MCF 10A (cell line): ENCODE results near the gene TRIM44. TPM values are rescaled to one million over a fixed set of nuclear protein-coding genes. Genes with fewer than 3 reads are reported as not detected.

ENCODE experiments used
- BruUV-seq: library from RNA; stranded (reverse); fragments of 400-500 nt; replicated peaks from 2 replicates; lab custom pipeline; 2021; lab: Mats Ljungman, UMichigan
- CTCF ChIA-PET: fragments of 300-600 bp; sonication (Branson Sonifier 250); formaldehyde crosslinking; extraction: SDS; loops from one replicate; lab custom pipeline; 2021; ENCODE audit warnings: antibody characterized with exemption, inconsistent platforms; lab: Yijun Ruan, JAX
- POLR2A ChIA-PET: fragments of 300-600, 350-650 bp; sonication (Branson Sonifier 250); formaldehyde crosslinking; extraction: SDS; loops from one replicate; lab custom pipeline; 2020; ENCODE audit warnings: antibody characterized with exemption, inconsistent platforms; lab: Yijun Ruan, JAX
- DNase-seq: peaks from one replicate; pipeline ENCODE4 v3.0.0-alpha.2; 2018; ENCODE audit not compliant: unreplicated experiment
- H3K27ac Mint-ChIP-seq: one replicate; pipeline ENCODE4 v1.8.0; 2022; ENCODE audit warnings: mild to moderate bottlenecking, low read depth, mixed read lengths; ENCODE audit not compliant: unreplicated experiment
- H3K27me3 Mint-ChIP-seq: one replicate; pipeline ENCODE4 v1.8.0; 2022; ENCODE audit warnings: mixed read lengths; ENCODE audit not compliant: insufficient read depth, unreplicated experiment
- H3K36me3 Mint-ChIP-seq: one replicate; pipeline ENCODE4 v1.8.0; 2022; ENCODE audit warnings: mild to moderate bottlenecking, moderate library complexity, mixed read lengths; ENCODE audit not compliant: insufficient read depth, unreplicated experiment
- H3K4me1 Mint-ChIP-seq: one replicate; pipeline ENCODE4 v1.8.0; 2022; ENCODE audit warnings: mixed read lengths; ENCODE audit not compliant: insufficient read depth, unreplicated experiment
- H3K4me3 Mint-ChIP-seq: one replicate; pipeline ENCODE4 v1.8.0; 2022; ENCODE audit warnings: mild to moderate bottlenecking, moderate library complexity, mixed read lengths; ENCODE audit not compliant: unreplicated experiment
- H3K9me3 Mint-ChIP-seq: one replicate; pipeline ENCODE4 v1.8.0; 2022; ENCODE audit warnings: mixed read lengths; ENCODE audit not compliant: unreplicated experiment
- intact Hi-C: fragments of 100-400 bp; cut with micrococcal nuclease; formaldehyde crosslinking; loops from 2 replicates; pipeline ENCODE4 v1.14.1; 2022
- total RNA-seq: library from RNA; stranded (reverse); gene quantifications from 2 replicates; pipeline ENCODE4 v1.2.3, GENCODE V29; 2022
- TF ChIP-seq, protein P1 (sequence below): fragments of 200-600 bp; IDR thresholded peaks from one replicate; pipeline ENCODE4 v1.8.0; 2022; ENCODE audit warnings: antibody characterized with exemption, mild to moderate bottlenecking; ENCODE audit not compliant: unreplicated experiment

TRIM44 gene
- total RNA-seq, 1 experiment from 2014 or later: 103 TPM

DNA sequence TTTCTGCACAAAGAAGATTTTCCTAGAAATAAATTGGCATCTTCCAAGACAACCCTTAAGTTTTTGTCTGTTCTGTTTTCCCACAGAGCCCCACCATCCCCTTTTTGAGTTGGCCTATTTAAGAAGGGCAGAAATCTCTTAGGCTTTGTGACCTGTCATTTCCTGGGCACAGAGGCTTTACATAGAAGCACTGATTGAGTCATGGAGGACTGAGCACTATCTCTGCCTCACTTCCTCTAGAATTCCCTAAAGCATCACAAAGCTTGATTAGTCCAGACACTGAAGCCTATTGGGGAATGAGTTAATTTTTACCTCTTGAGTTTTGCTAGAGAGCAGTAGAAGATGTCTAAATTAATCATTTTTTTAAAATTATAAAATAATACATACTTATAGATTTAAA is 25.4 kb downstream of the TRIM44 start:
- Mint-ChIP-seq H3K27ac (no peak overlapping the region), H3K4me3 (no peak overlapping the region), H3K9me3 (no peaks in the 10 kb centered on the region), H3K36me3 (peaks cover 28% of the 10 kb centered on the region), H3K27me3 (no peaks in the 10 kb centered on the region), H3K4me1 (peaks cover 10% of the 10 kb centered on the region)
- ChIA-PET CTCF (interaction anchor here (0.6 kb wide), 1 partner anchor 21 kb away, joined by 3 read pairs; no protein-coding TSS in a partner anchor), POLR2A (no interaction called here)
- no peak for DNase-seq
- intact Hi-C loops: no loop called here
- BruUV-seq: no TSS peak
- TF ChIP-seq, protein P1, sequence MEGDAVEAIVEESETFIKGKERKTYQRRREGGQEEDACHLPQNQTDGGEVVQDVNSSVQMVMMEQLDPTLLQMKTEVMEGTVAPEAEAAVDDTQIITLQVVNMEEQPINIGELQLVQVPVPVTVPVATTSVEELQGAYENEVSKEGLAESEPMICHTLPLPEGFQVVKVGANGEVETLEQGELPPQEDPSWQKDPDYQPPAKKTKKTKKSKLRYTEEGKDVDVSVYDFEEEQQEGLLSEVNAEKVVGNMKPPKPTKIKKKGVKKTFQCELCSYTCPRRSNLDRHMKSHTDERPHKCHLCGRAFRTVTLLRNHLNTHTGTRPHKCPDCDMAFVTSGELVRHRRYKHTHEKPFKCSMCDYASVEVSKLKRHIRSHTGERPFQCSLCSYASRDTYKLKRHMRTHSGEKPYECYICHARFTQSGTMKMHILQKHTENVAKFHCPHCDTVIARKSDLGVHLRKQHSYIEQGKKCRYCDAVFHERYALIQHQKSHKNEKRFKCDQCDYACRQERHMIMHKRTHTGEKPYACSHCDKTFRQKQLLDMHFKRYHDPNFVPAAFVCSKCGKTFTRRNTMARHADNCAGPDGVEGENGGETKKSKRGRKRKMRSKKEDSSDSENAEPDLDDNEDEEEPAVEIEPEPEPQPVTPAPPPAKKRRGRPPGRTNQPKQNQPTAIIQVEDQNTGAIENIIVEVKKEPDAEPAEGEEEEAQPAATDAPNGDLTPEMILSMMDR: no peak

DNA sequence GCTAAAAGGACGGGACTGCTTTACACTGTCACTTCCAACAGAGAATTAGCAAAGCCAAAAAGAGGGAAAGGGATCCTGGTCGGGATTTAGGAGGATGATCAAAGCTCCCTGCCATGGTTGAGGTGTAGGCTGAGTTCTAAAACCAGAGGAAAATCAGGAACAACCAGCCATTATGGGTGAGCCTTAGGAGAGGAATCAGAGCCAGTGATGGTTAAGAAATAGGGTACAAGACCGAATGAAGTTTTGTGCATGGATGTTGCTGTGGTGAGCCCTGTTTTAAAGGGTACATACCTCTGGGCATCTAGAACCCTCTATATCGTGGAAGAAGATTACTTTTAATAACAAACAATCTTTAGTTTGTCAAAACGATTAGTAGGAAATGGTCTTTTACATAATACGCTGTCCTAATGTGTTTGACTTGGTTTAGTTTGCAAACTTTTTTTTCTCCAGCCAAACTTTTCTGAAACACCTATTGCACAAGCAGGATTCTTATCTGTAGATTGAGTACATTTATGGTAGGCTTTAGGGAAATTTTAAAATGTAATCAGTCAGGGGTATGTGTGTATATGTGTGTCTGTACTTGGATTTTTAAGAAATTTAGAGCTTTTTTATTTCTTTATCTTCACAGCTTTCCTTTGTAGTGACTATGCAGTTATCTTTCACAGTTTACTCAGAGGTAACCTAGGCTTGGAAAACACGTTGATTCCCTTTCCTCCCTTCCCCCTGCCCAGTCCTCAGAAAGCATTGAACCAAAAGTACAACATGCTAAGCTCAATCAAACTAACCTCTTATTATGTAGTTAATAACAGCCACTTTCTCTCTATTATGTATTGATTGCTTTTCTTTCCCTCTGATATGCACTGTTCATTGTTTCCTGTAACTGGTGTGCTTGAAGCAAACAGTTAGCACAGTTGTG is 26.8 kb downstream of the TRIM44 start:
- no peak overlapping the region for H3K4me3 Mint-ChIP-seq
- DNase-seq: no peak
- POLR2A ChIA-PET: no interaction called here
- no peaks in the 10 kb centered on the region for H3K9me3 Mint-ChIP-seq
- peaks cover 5% of the 10 kb centered on the region for H3K4me1 Mint-ChIP-seq
- intact Hi-C loops: no loop called here
- TF ChIP-seq, protein P1: no peak
- CTCF ChIA-PET: interaction anchor here (0.8 kb wide), 1 partner anchor 14 kb away, joined by 3 read pairs; no protein-coding TSS in a partner anchor
- H3K27me3 Mint-ChIP-seq: no peaks in the 10 kb centered on the region
- H3K36me3 Mint-ChIP-seq: peaks cover 28% of the 10 kb centered on the region
- no TSS peak for BruUV-seq
- no peak overlapping the region for H3K27ac Mint-ChIP-seq

DNA sequence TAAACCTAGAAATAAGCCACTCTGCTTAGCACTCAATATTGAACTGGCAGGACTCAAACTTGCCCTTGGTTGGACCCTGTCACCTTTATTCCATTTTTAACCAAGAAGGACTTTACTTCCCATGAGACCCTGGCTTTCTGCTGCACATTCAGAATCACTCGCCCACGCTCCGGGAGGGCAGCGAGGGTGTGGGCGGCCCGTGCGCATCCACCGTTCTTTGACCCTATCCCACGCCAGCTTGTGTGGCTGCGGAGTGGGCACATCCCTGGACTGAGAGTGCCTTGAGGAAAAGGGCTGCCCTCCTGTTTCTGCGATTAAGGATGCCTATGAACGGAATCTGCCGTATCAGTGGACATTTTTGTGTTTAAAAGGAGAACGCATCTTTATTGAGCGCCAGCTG is 39.6 kb downstream of the TRIM44 start:
- DNase-seq: no peak
- peaks cover 6% of the 10 kb centered on the region for H3K36me3 Mint-ChIP-seq
- intact Hi-C loops: no loop called here
- CTCF ChIA-PET: no interaction called here
- no TSS peak for BruUV-seq
- TF ChIP-seq, protein P1: no peak
- no peak overlapping the region for H3K4me3 Mint-ChIP-seq
- H3K27me3 Mint-ChIP-seq: no peaks in the 10 kb centered on the region
- H3K9me3 Mint-ChIP-seq: no peaks in the 10 kb centered on the region
- H3K4me1 Mint-ChIP-seq: no peaks in the 10 kb centered on the region
- no peak overlapping the region for H3K27ac Mint-ChIP-seq
- POLR2A ChIA-PET: no interaction called here

DNA sequence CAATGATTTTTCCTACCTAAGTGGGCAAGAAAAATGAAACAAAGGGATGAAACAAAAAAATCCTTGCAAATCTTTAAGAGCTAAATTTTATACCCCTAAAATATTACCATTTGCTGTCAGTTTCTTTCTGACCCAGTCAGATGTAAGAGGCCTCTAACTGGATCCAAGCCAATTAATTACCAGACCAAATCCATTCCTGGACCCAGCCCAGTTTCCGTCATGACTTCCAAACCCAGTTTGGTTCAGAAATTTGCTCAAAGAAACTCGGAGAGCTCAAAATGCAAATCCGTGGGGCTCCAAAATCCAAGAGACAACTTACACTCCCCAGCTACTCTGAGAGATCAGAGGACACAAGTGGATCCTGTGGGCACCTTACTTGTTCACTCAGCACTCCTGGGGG is 46.8 kb downstream of the TRIM44 start:
- Mint-ChIP-seq H3K36me3 (no peaks in the 10 kb centered on the region), H3K9me3 (no peaks in the 10 kb centered on the region), H3K27ac (no peak overlapping the region), H3K27me3 (no peaks in the 10 kb centered on the region), H3K4me1 (peaks cover 6% of the 10 kb centered on the region), H3K4me3 (no peak overlapping the region)
- BruUV-seq: no TSS peak
- DNase-seq: no peak
- CTCF ChIA-PET: interaction anchor here (0.6 to 0.9 kb wide), 5 partner anchors 17 to 973 kb away, joined by 3 to 7 read pairs (median 3); no protein-coding TSS in a partner anchor
- intact Hi-C loops: no loop called here
- POLR2A ChIA-PET: no interaction called here
- TF ChIP-seq, protein P1: no peak
